IMR-90 (cell line): Measurements from ENCODE around the gene F11. TPM values are rescaled to one million over a fixed set of nuclear protein-coding genes. Genes with fewer than 3 reads are reported as not detected.

Experiments
- ATAC-seq: fragments of 200-7000 bp; cut with Tn5 transposase; 2 replicates; pipeline ENCODE4 v1.9.1; 2020; ENCODE audit warnings: low read depth, mild to moderate bottlenecking, moderate library complexity
- BruUV-seq: library from RNA; stranded (reverse); fragments of 400-500 nt; replicated peaks from 2 replicates; lab custom pipeline; 2021; lab: Mats Ljungman, UMichigan
- CTCF ChIA-PET: fragments of 300-600 bp; formaldehyde crosslinking; extraction: SDS; loops from one replicate; lab custom pipeline; 2021; ENCODE audit warnings: antibody characterized with exemption; lab: Yijun Ruan, JAX
- POLR2A ChIA-PET: fragments of 300-600 bp; sonication (Branson Sonifier 250); formaldehyde crosslinking; loops from one replicate; lab custom pipeline; 2022; ENCODE audit warnings: antibody characterized with exemption; ENCODE audit not compliant: unreplicated experiment; lab: Charles Lee
- DNase-seq: peaks from one replicate; pipeline ENCODE4 v3.0.0; 2013
- H2AFZ ChIP-seq: replicated peaks from 2 replicates; pipeline ENCODE3; 2013; ENCODE audit warnings: low read length, mild to moderate bottlenecking; ENCODE audit not compliant: poor library complexity
- H2AK5ac ChIP-seq: 2 replicates; pipeline ENCODE4 v1.6.1; 2013; ENCODE audit warnings: low read depth, low read length, inconsistent platforms
- H2AK9ac ChIP-seq: replicated peaks from 2 replicates; pipeline ENCODE3; 2013; ENCODE audit warnings: mild to moderate bottlenecking, low read depth, low read length, moderate library complexity; ENCODE audit not compliant: poor library complexity
- H2BK120ac ChIP-seq: 2 replicates; pipeline ENCODE4 v1.6.1; 2013; ENCODE audit warnings: low read depth, low read length, inconsistent platforms
- H2BK15ac ChIP-seq: 3 replicates; pipeline ENCODE4 v1.6.1; 2013; ENCODE audit warnings: low read depth, low read length, inconsistent platforms
- H2BK20ac ChIP-seq: 2 replicates; pipeline ENCODE4 v1.6.1; 2013; ENCODE audit warnings: low read depth, mild to moderate bottlenecking, inconsistent platforms, low read length, moderate library complexity
- H2BK5ac ChIP-seq: 2 replicates; pipeline ENCODE4 v1.6.1; 2013; ENCODE audit warnings: mild to moderate bottlenecking, low read depth, low read length, inconsistent platforms; ENCODE audit not compliant: poor library complexity, severe bottlenecking
- H3K14ac ChIP-seq: replicated peaks from 2 replicates; pipeline ENCODE4 v1.6.1; 2013; ENCODE audit warnings: low read depth, low read length, inconsistent platforms
- H3K18ac ChIP-seq: 2 replicates; pipeline ENCODE4 v1.6.1; 2013; ENCODE audit warnings: low read depth, low read length, control low read depth
- H3K23ac ChIP-seq: 2 replicates; pipeline ENCODE4 v1.6.1; 2013; ENCODE audit warnings: low read depth, low read length, inconsistent platforms
- H3K27ac ChIP-seq: 2 replicates; pipeline ENCODE4 v1.5.1; 2013; ENCODE audit warnings: mild to moderate bottlenecking, control low read depth, low read length; ENCODE audit not compliant: insufficient read depth
- H3K27me3 ChIP-seq: 2 replicates; pipeline ENCODE4 v1.6.1; 2013; ENCODE audit warnings: low read length; ENCODE audit not compliant: control insufficient read depth, insufficient read depth
- H3K36me3 ChIP-seq: 2 replicates; pipeline ENCODE4 v1.6.1; 2013; ENCODE audit warnings: low read length, mixed read lengths; ENCODE audit not compliant: control insufficient read depth, insufficient read depth
- H3K4ac ChIP-seq: 2 replicates; pipeline ENCODE4 v1.6.1; 2013; ENCODE audit warnings: low read depth, low read length, inconsistent platforms
- H3K4me1 ChIP-seq: 2 replicates; pipeline ENCODE4 v1.6.1; 2013; ENCODE audit warnings: low read length, mixed read lengths; ENCODE audit not compliant: control insufficient read depth, insufficient read depth
- H3K4me2 ChIP-seq: 2 replicates; pipeline ENCODE4 v1.6.1; 2013; ENCODE audit warnings: low read depth, mild to moderate bottlenecking, control low read depth, low read length, moderate library complexity
- H3K4me3 ChIP-seq: 2 replicates; pipeline ENCODE4 v1.5.1; 2013; ENCODE audit warnings: low read depth, mild to moderate bottlenecking, control low read depth, low read length, moderate library complexity; ENCODE audit not compliant: insufficient read depth
- H3K56ac ChIP-seq: 2 replicates; pipeline ENCODE4 v1.6.1; 2013; ENCODE audit warnings: low read length, inconsistent platforms; ENCODE audit not compliant: insufficient read depth; ENCODE audit errors: extremely low read depth
- H3K79me1 ChIP-seq, 2 experiments: 2 replicates each; pipeline ENCODE4 v1.6.1; 2013; ENCODE audit warnings: low read length in 2 of 2, inconsistent platforms in 1 of 2, low read depth in 1 of 2
- H3K9ac ChIP-seq: 2 replicates; pipeline ENCODE4 v1.6.1; 2013; ENCODE audit warnings: low read depth, low read length, control low read depth
- H3K9me1 ChIP-seq: 2 replicates; pipeline ENCODE4 v1.6.1; 2013; ENCODE audit warnings: low read length, inconsistent platforms; ENCODE audit not compliant: insufficient read depth
- H3K9me3 ChIP-seq: 2 replicates; pipeline ENCODE4 v1.6.1; 2013; ENCODE audit warnings: low read length; ENCODE audit not compliant: control insufficient read depth, insufficient read depth
- H4K20me1 ChIP-seq: 2 replicates; pipeline ENCODE4 v1.6.1; 2013; ENCODE audit warnings: low read length, inconsistent platforms; ENCODE audit not compliant: insufficient read depth
- H4K5ac ChIP-seq: 2 replicates; pipeline ENCODE4 v1.6.1; 2013; ENCODE audit warnings: mild to moderate bottlenecking, low read depth, low read length, control low read depth
- H4K8ac ChIP-seq, 2 experiments: 2 replicates each; pipeline ENCODE4 v1.6.1; 2013; ENCODE audit warnings: low read depth in 2 of 2, low read length in 2 of 2, control low read depth in 1 of 2, inconsistent platforms in 1 of 2
- H4K91ac ChIP-seq: 2 replicates; pipeline ENCODE4 v1.6.1; 2013; ENCODE audit warnings: low read depth, low read length, inconsistent platforms; ENCODE audit not compliant: insufficient read depth
- MXI1 ChIP-seq: IDR thresholded peaks from 2 replicates; pipeline ENCODE4 v1.6.1; 2012; ENCODE audit warnings: low read depth, mild to moderate bottlenecking, low read length, moderate library complexity, borderline replicate concordance
- RAD21 ChIP-seq: IDR thresholded peaks from 2 replicates; pipeline ENCODE4 v1.6.1; 2012; ENCODE audit warnings: low read length, improper control_type of control experiment
- WGBS, 2 experiments: methylation state at CpG; one replicate each; pipeline versions ENCODE4 v1.1.5 to v1.1.7; 2013; ENCODE audit warnings: missing lambda C conversion rate in 2 of 2; ENCODE audit not compliant: insufficient read length in 1 of 2; ENCODE audit errors: extremely low coverage in 2 of 2; 5-methylcytosine and 5-hydroxymethylcytosine counted together
- dilution Hi-C: fragments of 300-500 bp; cut with HindIII; formaldehyde crosslinking; loops from one replicate; pipeline ENCODE4 v1.14.3; 2018; ENCODE audit warnings: low sequenced_read_pairs; ENCODE audit not compliant: unreplicated experiment
- in situ Hi-C: fragments of 300-500 bp; cut with MboI; formaldehyde crosslinking; loops from 3 replicates; pipeline ENCODE4 v1.14.3; 2019; ENCODE audit warnings: low sequenced_read_pairs, inconsistent platforms, mixed read lengths
- intact Hi-C: fragments of 100-400 bp; cut with micrococcal nuclease; formaldehyde crosslinking; loops from 2 replicates; pipeline ENCODE4 v1.10.0; 2022
- polyA plus RNA-seq, 3 experiments: library from polyadenylated mRNA; depleted of rRNA; stranded (reverse); fragments of >200 nt; gene quantifications; 2 replicates each; pipeline ENCODE4 v1.2.3, GENCODE V29; 2012; ENCODE audit warnings: low replicate concordance in 1 of 3
- total RNA-seq: library from RNA; depleted of rRNA; stranded (reverse); fragments of >200 nt; gene quantifications from 2 replicates; pipeline ENCODE4 v1.2.3, GENCODE V29; 2012
- TF ChIP-seq, protein P1 (sequence below): fragments of 150-350 bp; IDR thresholded peaks from 2 replicates; pipeline ENCODE4 v1.6.1; 2017; ENCODE audit warnings: mild to moderate bottlenecking, antibody characterized with exemption, low read length, low read depth
- TF ChIP-seq, protein P2 (sequence below): conservative IDR thresholded peaks from 2 replicates; pipeline ENCODE4 v1.5.1; 2012; ENCODE audit warnings: mild to moderate bottlenecking, low read depth, low read length, improper control_type of control experiment
- TF ChIP-seq, protein P3 (sequence below): fragments of 150-350 bp; IDR thresholded peaks from 2 replicates; pipeline ENCODE4 v1.6.1; 2016; ENCODE audit warnings: low read depth, mild to moderate bottlenecking, low read length, moderate library complexity, borderline replicate concordance

The F11 gene
- total and polyA plus RNA-seq, 2 of the 4 experiments (the other 2 are of a cell fraction): not detected

GRCh38 chr4:186258216-186258811 lies 7.7 kb upstream of the F11 start:
- H3K36me3 ChIP-seq: no peaks in the 10 kb centered on the region
- in situ Hi-C loops (no loop called here), dilution Hi-C loops (no loop called here), intact Hi-C loops (no loop called here)
- H3K9me3 ChIP-seq: no peaks in the 10 kb centered on the region
- TF ChIP-seq MXI1 (no peak), RAD21 (no peak)
- TF ChIP-seq, protein P1, sequence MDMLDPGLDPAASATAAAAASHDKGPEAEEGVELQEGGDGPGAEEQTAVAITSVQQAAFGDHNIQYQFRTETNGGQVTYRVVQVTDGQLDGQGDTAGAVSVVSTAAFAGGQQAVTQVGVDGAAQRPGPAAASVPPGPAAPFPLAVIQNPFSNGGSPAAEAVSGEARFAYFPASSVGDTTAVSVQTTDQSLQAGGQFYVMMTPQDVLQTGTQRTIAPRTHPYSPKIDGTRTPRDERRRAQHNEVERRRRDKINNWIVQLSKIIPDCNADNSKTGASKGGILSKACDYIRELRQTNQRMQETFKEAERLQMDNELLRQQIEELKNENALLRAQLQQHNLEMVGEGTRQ: no peak
- TF ChIP-seq, protein P2, sequence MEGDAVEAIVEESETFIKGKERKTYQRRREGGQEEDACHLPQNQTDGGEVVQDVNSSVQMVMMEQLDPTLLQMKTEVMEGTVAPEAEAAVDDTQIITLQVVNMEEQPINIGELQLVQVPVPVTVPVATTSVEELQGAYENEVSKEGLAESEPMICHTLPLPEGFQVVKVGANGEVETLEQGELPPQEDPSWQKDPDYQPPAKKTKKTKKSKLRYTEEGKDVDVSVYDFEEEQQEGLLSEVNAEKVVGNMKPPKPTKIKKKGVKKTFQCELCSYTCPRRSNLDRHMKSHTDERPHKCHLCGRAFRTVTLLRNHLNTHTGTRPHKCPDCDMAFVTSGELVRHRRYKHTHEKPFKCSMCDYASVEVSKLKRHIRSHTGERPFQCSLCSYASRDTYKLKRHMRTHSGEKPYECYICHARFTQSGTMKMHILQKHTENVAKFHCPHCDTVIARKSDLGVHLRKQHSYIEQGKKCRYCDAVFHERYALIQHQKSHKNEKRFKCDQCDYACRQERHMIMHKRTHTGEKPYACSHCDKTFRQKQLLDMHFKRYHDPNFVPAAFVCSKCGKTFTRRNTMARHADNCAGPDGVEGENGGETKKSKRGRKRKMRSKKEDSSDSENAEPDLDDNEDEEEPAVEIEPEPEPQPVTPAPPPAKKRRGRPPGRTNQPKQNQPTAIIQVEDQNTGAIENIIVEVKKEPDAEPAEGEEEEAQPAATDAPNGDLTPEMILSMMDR: no peak
- TF ChIP-seq, protein P3, sequence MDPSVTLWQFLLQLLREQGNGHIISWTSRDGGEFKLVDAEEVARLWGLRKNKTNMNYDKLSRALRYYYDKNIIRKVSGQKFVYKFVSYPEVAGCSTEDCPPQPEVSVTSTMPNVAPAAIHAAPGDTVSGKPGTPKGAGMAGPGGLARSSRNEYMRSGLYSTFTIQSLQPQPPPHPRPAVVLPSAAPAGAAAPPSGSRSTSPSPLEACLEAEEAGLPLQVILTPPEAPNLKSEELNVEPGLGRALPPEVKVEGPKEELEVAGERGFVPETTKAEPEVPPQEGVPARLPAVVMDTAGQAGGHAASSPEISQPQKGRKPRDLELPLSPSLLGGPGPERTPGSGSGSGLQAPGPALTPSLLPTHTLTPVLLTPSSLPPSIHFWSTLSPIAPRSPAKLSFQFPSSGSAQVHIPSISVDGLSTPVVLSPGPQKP: no peak
- H2AFZ ChIP-seq: no peak overlapping the region
- no peak overlapping the region for H2BK5ac ChIP-seq
- peaks cover 4% of the 10 kb centered on the region; the same call in 1 of the 2 replicates for H3K9me1 ChIP-seq
- peaks cover 5% of the 10 kb centered on the region; the same call in 1 of the 2 replicates for H3K4me1 ChIP-seq
- no peak overlapping the region for H2BK20ac ChIP-seq
- no peaks in the 10 kb centered on the region for H4K20me1 ChIP-seq
- H4K8ac ChIP-seq: no peak overlapping the region
- H2AK5ac ChIP-seq: no peak overlapping the region
- no peaks in the 10 kb centered on the region for H3K79me1 ChIP-seq
- no peak overlapping the region for H3K23ac ChIP-seq
- no TSS peak for BruUV-seq
- no peak overlapping the region for H3K9ac ChIP-seq
- H3K18ac ChIP-seq: no peak overlapping the region
- no peak overlapping the region for H4K91ac ChIP-seq
- WGBS, 2 experiments: 100% methylated on average over 2 of the region's 12 CpGs; no CpG with 5 or more reads in 1 of the 2 experiments
- no peaks in the 10 kb centered on the region for H3K27me3 ChIP-seq
- H3K4me3 ChIP-seq: no peak overlapping the region
- ATAC-seq (no peak), DNase-seq (no peak)
- H3K27ac ChIP-seq: no peak overlapping the region
- H2AK9ac ChIP-seq: no peak overlapping the region
- no peak overlapping the region for H2BK15ac ChIP-seq
- ChIA-PET CTCF (no interaction called here), POLR2A (no interaction called here)
- no peak overlapping the region for H3K4me2 ChIP-seq
- no peak overlapping the region for H2BK120ac ChIP-seq
- no peak overlapping the region for H3K4ac ChIP-seq
- H3K14ac ChIP-seq: no peak overlapping the region
- H3K56ac ChIP-seq: no peak overlapping the region
- H4K5ac ChIP-seq: no peak overlapping the region
